Measurements from ENCODE around the gene WWOX.

DNA sequence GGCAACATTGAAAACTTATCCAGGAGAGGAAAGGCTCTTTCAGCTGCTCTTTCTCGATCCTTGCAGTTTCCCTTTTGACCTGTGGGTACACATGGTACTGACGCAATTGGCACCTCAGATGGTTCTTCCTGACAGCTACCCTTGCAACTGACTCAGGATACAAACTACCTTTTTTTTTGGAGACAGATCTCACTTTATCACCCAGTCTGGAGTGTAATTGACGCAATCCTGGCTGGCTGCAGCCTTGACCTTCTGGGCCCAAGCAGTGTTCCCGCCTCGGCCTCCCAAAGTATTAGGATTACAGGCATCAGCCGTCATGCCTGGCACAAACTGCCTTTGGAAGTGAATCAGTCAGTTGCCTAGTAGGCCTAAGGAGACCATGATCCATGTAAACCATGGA lies 607.2 kb downstream of the WWOX start:
- TF ChIP-seq POLR2AphosphoS5 (IDR thresholded peaks at IDR 0.05; ENCODE audit: borderline replicate concordance, low read depth, low read length) (no peak), EZH2 (IDR thresholded peaks at IDR 0.05) (no peak), FOXP2 (optimal IDR thresholded peaks at IDR 0.05; ENCODE audit: control extremely low read depth, extremely low read length, insufficient read depth) (no peak)

Data from SK-N-MC (cell line).